ENCODE measurements around the gene TXNDC11. TPM values are rescaled to one million over a fixed set of nuclear protein-coding genes. Genes with fewer than 3 reads are reported as not detected.

TXNDC11 gene
- total and polyA plus RNA-seq, 2 donors (not counting 3 experiments of a cell fraction or from before 2014, with no cell fraction given): 42.5 to 66.0 TPM

DNA sequence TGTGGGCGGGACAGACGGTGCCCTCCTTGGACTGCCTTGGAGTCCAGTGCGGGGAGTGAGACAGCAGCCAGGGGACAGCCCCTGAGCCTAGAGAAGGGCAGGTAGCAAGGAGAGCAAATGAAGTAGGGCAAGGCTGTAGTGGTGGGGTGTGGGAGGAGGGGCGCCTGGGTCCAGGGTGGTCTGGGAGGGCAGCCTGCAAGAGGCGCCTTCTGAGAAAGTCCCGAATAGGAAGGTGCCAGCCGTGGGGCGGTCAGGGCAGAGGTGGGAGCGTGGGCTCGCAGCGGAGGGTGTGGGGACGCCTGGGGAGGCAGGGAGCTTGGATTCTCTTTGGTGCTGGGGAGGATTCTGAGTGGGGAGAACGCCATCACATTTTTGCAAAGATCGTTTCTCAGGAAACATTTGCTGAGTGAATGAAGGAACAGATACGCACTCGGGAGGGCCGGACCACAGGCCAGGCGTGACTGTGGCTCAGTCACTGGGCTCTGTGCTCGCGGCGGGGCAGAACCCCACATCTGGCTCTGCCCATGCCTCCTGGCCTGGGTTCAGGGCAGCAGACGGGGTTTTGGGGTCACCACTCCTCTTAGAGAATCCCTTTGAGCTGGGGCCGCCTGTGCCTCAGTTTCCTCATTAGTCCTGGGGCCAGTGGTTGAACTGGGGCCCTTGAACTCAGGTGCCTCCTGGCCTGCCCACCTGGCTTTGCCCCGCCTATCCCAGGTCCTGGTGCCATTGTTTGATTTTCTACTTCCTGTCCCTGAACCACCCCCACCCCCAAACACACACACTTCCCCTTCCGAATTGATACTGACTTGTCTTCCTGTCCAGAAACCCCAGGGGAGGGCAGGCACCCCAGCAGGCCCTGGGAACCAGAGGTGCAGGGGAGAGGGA lies 70.2 kb downstream of the TXNDC11 start:
- intact Hi-C loops (cut with micrococcal nuclease): no loop called here

More for the DNA sequence above, 70.2 kb downstream of the TXNDC11 start:
- Histone ChIP-seq H3K79me2 (ENCODE audit: control insufficient read depth, insufficient read depth, low read length) (no peaks in the 10 kb centered on the region), H3K27ac (ENCODE audit: insufficient read depth, low read depth, low read length) (no peak overlapping the region), H3K4me1 (ENCODE audit: control insufficient read depth, extremely low read depth, insufficient read depth, low read length) (peaks cover 21% of the 10 kb centered on the region), H3K9ac (replicated peaks; ENCODE audit: extremely low read depth, insufficient read depth, low read length) (no peak overlapping the region), H3K27me3 (ENCODE audit: control insufficient read depth in 2 of 2, insufficient read depth in 2 of 2, low read length in 2 of 2) (no peaks in the 10 kb centered on the region), H2AFZ (ENCODE audit: low read depth, low read length) (no peak overlapping the region), H3K36me3 (ENCODE audit: control insufficient read depth in 2 of 2, extremely low read depth in 1 of 2, insufficient read depth in 2 of 2, low read length in 2 of 2) (peaks cover 3 to 16% of the 10 kb centered on the region in 2 experiments), H4K20me1 (replicated peaks; ENCODE audit: control insufficient read depth, extremely low read depth, insufficient read depth, low read length) (no peaks in the 10 kb centered on the region), H3K4me3 (replicated peaks in 1 of 3; ENCODE audit: insufficient read depth in 1 of 3, low read depth in 1 of 3, low read length in 3 of 3) (no peak overlapping the region), H3K9me1 (replicated peaks; ENCODE audit: control insufficient read depth, extremely low read depth, insufficient read depth, low read length) (no peaks in the 10 kb centered on the region), H3K9me3 (replicated peaks; ENCODE audit: control insufficient read depth, insufficient read depth, low read length) (no peaks in the 10 kb centered on the region), H3K4me2 (ENCODE audit: insufficient read depth, low read length) (no peak overlapping the region)
- no TSS peak for BruUV-seq (replicated peaks)
- TF ChIP-seq POLR2A (IDR thresholded peaks at IDR 0.05; ENCODE audit: low read depth, low read length) (no peak), MYC (IDR thresholded peaks at IDR 0.05; ENCODE audit: low read depth, low read length) (no peak), JUN (IDR thresholded peaks at IDR 0.05; ENCODE audit: borderline replicate concordance, insufficient read depth, insufficient read length, low read depth) (no peak), FOS (IDR thresholded peaks at IDR 0.05; ENCODE audit: borderline replicate concordance, insufficient read depth, low read length) (no peak), POLR2AphosphoS5 (IDR thresholded peaks at IDR 0.05; ENCODE audit: insufficient read depth, low read depth, low read length) (no peak), GATA2 (IDR thresholded peaks at IDR 0.05; ENCODE audit: insufficient read depth, insufficient read length, low read depth, low read length) (no peak), EZH2 (IDR thresholded peaks at IDR 0.05; ENCODE audit: borderline replicate concordance, low read depth, low read length, severe bottlenecking) (no peak)
- TF ChIP-seq, protein P1, sequence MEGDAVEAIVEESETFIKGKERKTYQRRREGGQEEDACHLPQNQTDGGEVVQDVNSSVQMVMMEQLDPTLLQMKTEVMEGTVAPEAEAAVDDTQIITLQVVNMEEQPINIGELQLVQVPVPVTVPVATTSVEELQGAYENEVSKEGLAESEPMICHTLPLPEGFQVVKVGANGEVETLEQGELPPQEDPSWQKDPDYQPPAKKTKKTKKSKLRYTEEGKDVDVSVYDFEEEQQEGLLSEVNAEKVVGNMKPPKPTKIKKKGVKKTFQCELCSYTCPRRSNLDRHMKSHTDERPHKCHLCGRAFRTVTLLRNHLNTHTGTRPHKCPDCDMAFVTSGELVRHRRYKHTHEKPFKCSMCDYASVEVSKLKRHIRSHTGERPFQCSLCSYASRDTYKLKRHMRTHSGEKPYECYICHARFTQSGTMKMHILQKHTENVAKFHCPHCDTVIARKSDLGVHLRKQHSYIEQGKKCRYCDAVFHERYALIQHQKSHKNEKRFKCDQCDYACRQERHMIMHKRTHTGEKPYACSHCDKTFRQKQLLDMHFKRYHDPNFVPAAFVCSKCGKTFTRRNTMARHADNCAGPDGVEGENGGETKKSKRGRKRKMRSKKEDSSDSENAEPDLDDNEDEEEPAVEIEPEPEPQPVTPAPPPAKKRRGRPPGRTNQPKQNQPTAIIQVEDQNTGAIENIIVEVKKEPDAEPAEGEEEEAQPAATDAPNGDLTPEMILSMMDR (IDR thresholded peaks at IDR 0.05; ENCODE audit: extremely low read depth in 1 of 2, insufficient read depth in 1 of 2, low read depth in 1 of 2, low read length in 2 of 2): no peak
- TF ChIP-seq, protein P2, sequence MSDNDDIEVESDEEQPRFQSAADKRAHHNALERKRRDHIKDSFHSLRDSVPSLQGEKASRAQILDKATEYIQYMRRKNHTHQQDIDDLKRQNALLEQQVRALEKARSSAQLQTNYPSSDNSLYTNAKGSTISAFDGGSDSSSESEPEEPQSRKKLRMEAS (IDR thresholded peaks at IDR 0.05; ENCODE audit: insufficient read depth, insufficient read length): no peak
- ChIA-PET POLR2A (no interaction called here), CTCF (interaction anchor here (0.9 kb wide), 1 partner anchor 265 kb away, joined by 3 read pairs; no protein-coding TSS in a partner anchor)
- dilution Hi-C loops (cut with MboI; ENCODE audit: extremely low pct_ligation_motif_present, low sequenced_read_pairs): no loop called here
- DNase-seq (ENCODE audit: low read depth, low spot score): no peak
- peak; percentile 37 for FAIRE-seq

Data from endothelial cell of umbilical vein (primary cell).